Fibroblast of peridontal ligament (primary cell): ENCODE measurements around the gene IQSEC1.
"Not testable (repeated sequence)": the region's sequence is repeated elsewhere in the genome, so short reads cannot be mapped to it uniquely, and the experiment has no call there.

Source experiments
- DNase-seq: peaks from one replicate; pipeline ENCODE4 v3.0.0-alpha.2; 2010; ENCODE audit errors: extremely low read depth

Gene IQSEC1

DNA sequence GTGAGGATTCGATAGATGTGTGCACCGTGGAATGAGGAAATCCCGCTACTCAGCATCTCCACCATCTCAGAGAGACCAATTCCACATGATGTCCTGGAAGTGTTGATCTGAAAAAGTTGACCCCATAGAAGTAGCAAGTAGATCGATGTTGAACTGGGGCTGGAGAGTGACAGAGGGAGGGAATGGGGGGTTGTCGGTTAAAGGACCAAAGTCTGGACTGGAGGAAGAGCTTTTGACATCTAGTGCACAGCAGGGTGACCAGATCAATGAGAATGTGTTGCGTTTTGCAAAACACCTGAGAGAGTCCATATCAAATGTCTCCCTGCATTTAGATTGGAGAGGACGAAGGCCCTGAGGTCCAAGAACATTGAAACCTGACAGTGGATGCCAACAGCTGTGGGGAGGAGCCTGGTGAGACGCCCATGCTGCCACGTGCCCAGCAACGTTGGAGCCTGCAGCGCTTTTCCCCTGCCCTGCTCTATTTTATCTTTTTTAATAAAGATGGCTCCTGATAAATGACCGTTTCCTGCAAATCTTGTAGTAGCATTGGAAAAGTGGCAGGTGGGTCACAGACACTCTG lies 201.7 kb downstream of the IQSEC1 start:
- no peak for DNase-seq

- DNase-seq = no peak
Measured at GRCh38 chr3:12870942-12871341, 202.3 kb downstream of the IQSEC1 start.

GRCh38 chr3:12869035-12869621 lies 204.1 kb downstream of the IQSEC1 start:
- DNase-seq = no peak

DNA sequence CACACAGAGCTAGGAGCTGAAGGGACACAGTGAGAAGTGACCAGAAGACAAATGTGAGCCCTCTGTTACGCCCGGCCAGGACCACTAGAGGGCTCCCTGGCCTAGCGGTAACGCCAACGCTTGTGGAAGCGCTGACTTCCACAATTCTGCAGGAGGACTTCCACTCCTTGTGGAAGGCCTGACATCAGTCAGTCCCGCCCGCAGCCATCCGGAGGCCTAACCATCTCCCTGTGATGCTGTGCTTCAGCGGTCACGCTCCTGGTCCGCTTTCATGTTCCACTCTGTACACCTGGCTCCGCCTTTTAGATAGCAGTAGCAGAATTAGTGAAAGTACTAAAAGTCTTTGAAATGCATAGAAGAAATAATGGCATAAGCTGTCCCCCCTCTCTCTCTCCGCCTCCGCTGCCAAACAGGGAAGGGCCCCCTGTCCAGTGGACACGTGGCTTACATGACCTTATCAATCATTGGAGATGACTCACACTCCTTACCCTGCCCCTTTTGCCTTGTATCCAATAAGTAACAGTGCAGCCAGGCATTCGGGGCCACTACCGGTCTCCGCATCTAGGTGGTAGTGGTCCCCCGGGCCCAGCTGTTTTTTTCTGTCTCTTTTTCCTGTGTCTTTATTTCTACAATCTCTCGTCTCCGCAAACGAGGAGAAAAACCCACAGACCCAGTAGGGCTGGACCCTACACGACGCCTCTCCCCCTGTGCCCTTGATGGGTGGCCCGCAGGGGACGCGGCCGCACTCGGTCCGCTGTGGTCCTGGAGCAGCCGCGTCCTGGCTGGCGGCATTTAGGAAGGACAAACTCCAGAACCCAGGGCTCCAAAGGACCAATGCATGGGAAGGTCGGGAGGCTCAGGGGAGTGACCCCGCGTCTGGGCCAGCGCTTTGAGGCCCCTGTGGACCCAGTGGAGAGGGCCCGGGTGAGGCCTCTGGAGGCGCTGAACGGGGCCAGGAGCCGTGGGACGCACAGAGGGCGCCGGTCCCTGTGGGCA lies 204.9 kb downstream of the IQSEC1 start:
- peak; percentile 80 for DNase-seq

DNA sequence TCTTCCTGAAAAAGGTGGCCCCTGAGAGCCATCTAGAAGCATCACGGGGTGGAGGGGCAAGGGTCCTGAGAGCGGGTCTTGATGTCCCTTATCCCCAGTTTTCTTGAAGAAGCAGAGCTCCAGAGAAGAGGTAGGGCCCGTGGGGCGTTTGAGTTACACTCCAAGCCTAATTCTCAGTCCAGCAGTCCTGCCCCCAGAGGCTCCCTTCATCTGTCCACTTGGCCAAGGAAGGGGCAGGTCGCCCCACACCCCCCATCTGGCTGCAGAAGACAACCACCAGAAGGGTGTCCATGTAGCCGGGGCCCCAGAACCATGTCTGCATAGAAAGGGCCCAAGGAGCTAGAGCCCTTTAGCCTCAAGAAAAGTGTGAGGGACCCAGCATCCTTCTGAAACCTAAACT lies 206.4 kb downstream of the IQSEC1 start:
- no peak for DNase-seq

DNA sequence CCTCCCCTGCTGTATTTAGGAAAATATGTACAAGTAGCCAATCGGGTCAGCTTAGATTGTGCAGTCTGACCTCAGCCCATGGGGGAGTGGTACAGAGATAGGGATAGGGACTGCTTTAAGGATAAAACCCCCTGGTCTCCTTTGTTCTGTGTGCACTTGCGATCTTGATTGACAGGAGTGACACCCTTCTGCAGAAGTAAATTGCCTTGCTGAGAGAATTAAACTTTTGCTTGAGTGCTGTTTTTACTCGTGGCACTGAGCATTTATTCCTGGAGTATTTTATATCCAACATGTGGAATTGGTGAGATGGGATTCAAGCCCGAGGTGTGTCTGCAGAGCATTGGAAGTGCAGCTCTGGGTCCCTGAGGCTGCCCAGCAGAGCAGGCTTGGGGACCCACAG lies 208.0 kb downstream of the IQSEC1 start:
- no peak for DNase-seq

DNA sequence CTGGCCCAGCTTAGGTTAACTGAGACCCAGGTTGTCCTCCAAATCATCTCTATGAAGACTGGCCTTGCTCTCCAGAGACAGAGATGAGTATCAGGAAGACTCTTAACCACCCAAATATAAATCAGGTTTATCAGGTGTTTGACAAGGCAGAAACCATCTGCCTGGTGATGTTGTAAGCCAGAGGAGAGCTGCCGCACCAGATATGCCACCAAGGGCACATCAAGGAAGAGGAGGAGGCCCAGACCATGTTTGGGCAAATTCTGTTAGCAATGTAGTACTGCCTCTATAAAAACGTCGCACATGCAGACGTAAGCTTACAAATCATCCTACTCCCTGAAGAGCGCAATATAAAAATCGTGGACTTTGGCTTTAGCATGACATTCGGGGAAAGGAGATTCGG lies 210.8 kb downstream of the IQSEC1 start:
- DNase-seq = no peak

DNA sequence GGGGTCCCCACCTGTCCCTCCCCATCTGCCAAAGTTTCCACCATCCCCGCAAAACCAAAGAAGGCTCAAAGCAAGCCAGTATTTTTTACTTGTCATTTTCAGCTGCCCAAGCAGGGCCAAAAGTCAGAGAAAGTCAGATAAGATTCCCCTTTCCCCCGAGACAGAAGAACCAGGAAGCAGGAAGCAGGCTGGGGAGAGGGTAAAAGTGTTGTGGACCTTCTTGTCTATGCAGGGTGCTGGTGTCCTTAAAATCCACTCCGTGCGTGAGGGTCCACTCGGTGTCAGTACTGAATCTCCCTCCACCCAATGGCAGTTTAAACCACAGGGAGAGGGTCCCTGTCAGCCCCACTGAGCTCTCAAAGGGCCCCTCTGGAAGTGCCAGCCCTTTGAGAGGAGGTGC lies 211.6 kb downstream of the IQSEC1 start:
- DNase-seq = no peak

- DNase-seq = no peak
Measured at GRCh38 chr3:12859840-12860239, 213.4 kb downstream of the IQSEC1 start.

- DNase-seq = no peak
Measured at GRCh38 chr3:12856626-12857025, 216.6 kb downstream of the IQSEC1 start.

GRCh38 chr3:12854565-12854964 lies 218.7 kb downstream of the IQSEC1 start:
- no peak for DNase-seq

GRCh38 chr3:12853847-12854246 lies 219.4 kb downstream of the IQSEC1 start:
- not testable (repeated sequence) for DNase-seq

- no peak for DNase-seq
Measured at GRCh38 chr3:12852201-12852600, 221.0 kb downstream of the IQSEC1 start.
